HCT116 (cell line): ENCODE results near the gene TMEM132A. TPM values are rescaled to one million over a fixed set of nuclear protein-coding genes. Genes with fewer than 3 reads are reported as not detected.

Experiments used
- ATAC-seq: fragments of 200-7000 bp; cut with Tn5 transposase; 2 replicates; pipeline ENCODE4 v1.9.1; 2020; ENCODE audit warnings: mild to moderate bottlenecking, moderate library complexity
- BruUV-seq: library from RNA; stranded (reverse); fragments of 400-500 nt; replicated peaks from 2 replicates; lab custom pipeline; 2021; lab: Mats Ljungman, UMichigan
- CTCF ChIA-PET: fragments of 300-600 bp; sonication (Branson Sonifier 250); formaldehyde crosslinking; loops from one replicate; lab custom pipeline; 2021; ENCODE audit warnings: antibody characterized with exemption; lab: Charles Lee
- POLR2A ChIA-PET: fragments of 300-600, 350-600 bp; sonication (Branson Sonifier 250); formaldehyde crosslinking; loops from one replicate; lab custom pipeline; 2021; ENCODE audit warnings: antibody characterized with exemption; lab: Charles Lee
- RAD21 ChIA-PET, 2 experiments: fragments of 300-600 bp; sonication (Branson Sonifier 250); formaldehyde crosslinking; loops; one replicate each; lab custom pipeline; 2023; ENCODE audit warnings: low total read pairs in 2 of 2; ENCODE audit not compliant: uncharacterized antibody in 2 of 2, unreplicated experiment in 2 of 2, low non-redundant PET in 1 of 2; lab: Charles Lee
- DNase-seq: peaks from one replicate; pipeline ENCODE4 v3.0.0-alpha.2; 2010; ENCODE audit warnings: low read depth, low spot score
- H2AFZ ChIP-seq: fragments of 200-600 bp; shearing (Covaris generic), sonication (generic); 2 replicates; pipeline ENCODE4 v1.6.1; 2017; ENCODE audit warnings: low read depth, mixed run types, mixed read lengths, antibody characterized with exemption, low read length; ENCODE audit not compliant: poor library complexity, severe bottlenecking
- H3K27ac ChIP-seq: 2 replicates; pipeline ENCODE4 v1.5.1; 2012; ENCODE audit warnings: low read depth, low read length
- H3K27me3 ChIP-seq: fragments of 200-600 bp; sonication (generic); 2 replicates; pipeline ENCODE4 v1.6.1; 2016; ENCODE audit warnings: mixed run types, low read length, mixed read lengths; ENCODE audit not compliant: insufficient read depth
- H3K36me3 ChIP-seq, 2 experiments: fragments of 200-500 bp in 1 of 2; fragments of 200-600 bp in 1 of 2; sonication (Bioruptor generic) in 1 of 2; sonication (generic) in 1 of 2; 2 replicates each; pipeline versions ENCODE4 v1.5.1 to v1.6.1; 2014 to 2016; ENCODE audit warnings: low read length in 2 of 2, inconsistent platforms in 1 of 2, mixed read lengths in 1 of 2, mixed run types in 1 of 2; ENCODE audit not compliant: insufficient read depth in 2 of 2, control insufficient read depth in 1 of 2
- H3K4me1 ChIP-seq, 2 experiments: fragments of 200-600 bp in 1 of 2; sonication (generic) in 1 of 2; 2 replicates each; pipeline versions ENCODE4 v1.5.1 to v1.6.1; 2012 to 2017; ENCODE audit warnings: low read length in 2 of 2, inconsistent platforms in 1 of 2, mild to moderate bottlenecking in 1 of 2, mixed read lengths in 1 of 2, mixed run types in 1 of 2, moderate library complexity in 1 of 2; ENCODE audit not compliant: insufficient read depth in 2 of 2, control insufficient read depth in 1 of 2
- H3K4me2 ChIP-seq: fragments of 200-600 bp; sonication (generic); 2 replicates; pipeline ENCODE4 v1.6.1; 2017; ENCODE audit warnings: mixed run types, low read length, mixed read lengths
- H3K4me3 ChIP-seq, 2 experiments: fragments of 200-600 bp in 1 of 2; sonication (generic) in 1 of 2; replicated peaks in 1 of 2; 2 replicates each; pipeline ENCODE4 v1.5.1; 2011 to 2016; ENCODE audit warnings: low read length in 2 of 2, control low read depth in 1 of 2, low read depth in 1 of 2, mild to moderate bottlenecking in 1 of 2, mixed read lengths in 1 of 2, mixed run types in 1 of 2
- H3K79me2 ChIP-seq: fragments of 200-600 bp; sonication (generic); 2 replicates; pipeline ENCODE4 v1.6.1; 2017; ENCODE audit warnings: mild to moderate bottlenecking, mixed run types, low read length, moderate library complexity, mixed read lengths; ENCODE audit not compliant: insufficient read depth
- H3K9ac ChIP-seq: fragments of 200-600 bp; sonication (generic); 2 replicates; pipeline ENCODE4 v1.6.1; 2016; ENCODE audit warnings: low read length, mixed read lengths
- H3K9me2 ChIP-seq: fragments of 200-600 bp; sonication (generic), shearing (Covaris generic); 2 replicates; pipeline ENCODE4 v1.6.1; 2017; ENCODE audit warnings: mixed run types, mild to moderate bottlenecking, moderate library complexity; ENCODE audit not compliant: insufficient read depth
- H3K9me3 ChIP-seq, 2 experiments: fragments of 200-500 bp in 1 of 2; fragments of 200-600 bp in 1 of 2; sonication (Bioruptor generic) in 1 of 2; sonication (generic) in 1 of 2; 2 replicates each; pipeline ENCODE4 v1.6.1; 2014 to 2017; ENCODE audit warnings: low read length in 2 of 2, mixed read lengths in 2 of 2, inconsistent platforms in 1 of 2, low read depth in 1 of 2, mild to moderate bottlenecking in 1 of 2, mixed run types in 1 of 2, moderate library complexity in 1 of 2; ENCODE audit not compliant: control insufficient read depth in 1 of 2, insufficient read depth in 1 of 2
- H4K20me1 ChIP-seq: fragments of 200-600 bp; sonication (generic), shearing (Covaris generic); 2 replicates; pipeline ENCODE4 v1.6.1; 2017; ENCODE audit warnings: mixed run types, mild to moderate bottlenecking, moderate library complexity; ENCODE audit not compliant: insufficient read depth
- EGR1 ChIP-seq: IDR thresholded peaks from 2 replicates; pipeline ENCODE4 v1.6.1; 2012; ENCODE audit warnings: low read depth
- ELF1 ChIP-seq: IDR thresholded peaks from 2 replicates; pipeline ENCODE4 v1.6.1; 2012; ENCODE audit warnings: low read depth, borderline replicate concordance
- EZH2 ChIP-seq: fragments of 200-600 bp; sonication (generic); IDR thresholded peaks from 2 replicates; pipeline ENCODE4 v1.6.1; 2017; ENCODE audit warnings: antibody characterized with exemption, mixed run types
- EZH2phosphoT487 ChIP-seq: fragments of 200-600 bp; IDR thresholded peaks from 2 replicates; pipeline ENCODE4 v1.6.1; 2018; ENCODE audit warnings: antibody characterized with exemption, borderline replicate concordance
- FOSL1 ChIP-seq: IDR thresholded peaks from 2 replicates; pipeline ENCODE4 v1.6.1; 2012; ENCODE audit warnings: low read depth
- POLR2A ChIP-seq: IDR thresholded peaks from 2 replicates; pipeline ENCODE4 v1.7.0; 2011; ENCODE audit warnings: borderline replicate concordance; ENCODE audit not compliant: insufficient read depth, insufficient read length; ENCODE audit errors: extremely low read depth
- SIN3A ChIP-seq: IDR thresholded peaks from 2 replicates; pipeline ENCODE4 v1.6.1; 2012; ENCODE audit warnings: low read depth
- SP1 ChIP-seq: IDR thresholded peaks from 2 replicates; pipeline ENCODE4 v1.6.1; 2012; ENCODE audit warnings: low read depth
- TCF7L2 ChIP-seq: IDR thresholded peaks from 2 replicates; pipeline ENCODE4 v1.7.0; 2011; ENCODE audit warnings: borderline replicate concordance, inconsistent platforms; ENCODE audit not compliant: insufficient read depth, insufficient read length; ENCODE audit errors: extremely low read depth
- intact Hi-C: fragments of 100-400 bp; cut with micrococcal nuclease; formaldehyde crosslinking; loops from 2 replicates; pipeline ENCODE4 v1.10.0; 2022
- total RNA-seq: library from RNA; stranded (reverse); gene quantifications from one replicate; pipeline ENCODE4 v1.2.1, GENCODE V29; 2021; ENCODE audit not compliant: unreplicated experiment
- TF ChIP-seq, protein P1 (sequence below): IDR thresholded peaks from 2 replicates; pipeline ENCODE4 v1.6.1; 2011; ENCODE audit warnings: mild to moderate bottlenecking, low read length, moderate library complexity; ENCODE audit not compliant: insufficient replicate concordance; ENCODE audit errors: extremely low read depth

The TMEM132A gene
- total RNA-seq, 1 experiment from 2014 or later, result 120 TPM

DNA sequence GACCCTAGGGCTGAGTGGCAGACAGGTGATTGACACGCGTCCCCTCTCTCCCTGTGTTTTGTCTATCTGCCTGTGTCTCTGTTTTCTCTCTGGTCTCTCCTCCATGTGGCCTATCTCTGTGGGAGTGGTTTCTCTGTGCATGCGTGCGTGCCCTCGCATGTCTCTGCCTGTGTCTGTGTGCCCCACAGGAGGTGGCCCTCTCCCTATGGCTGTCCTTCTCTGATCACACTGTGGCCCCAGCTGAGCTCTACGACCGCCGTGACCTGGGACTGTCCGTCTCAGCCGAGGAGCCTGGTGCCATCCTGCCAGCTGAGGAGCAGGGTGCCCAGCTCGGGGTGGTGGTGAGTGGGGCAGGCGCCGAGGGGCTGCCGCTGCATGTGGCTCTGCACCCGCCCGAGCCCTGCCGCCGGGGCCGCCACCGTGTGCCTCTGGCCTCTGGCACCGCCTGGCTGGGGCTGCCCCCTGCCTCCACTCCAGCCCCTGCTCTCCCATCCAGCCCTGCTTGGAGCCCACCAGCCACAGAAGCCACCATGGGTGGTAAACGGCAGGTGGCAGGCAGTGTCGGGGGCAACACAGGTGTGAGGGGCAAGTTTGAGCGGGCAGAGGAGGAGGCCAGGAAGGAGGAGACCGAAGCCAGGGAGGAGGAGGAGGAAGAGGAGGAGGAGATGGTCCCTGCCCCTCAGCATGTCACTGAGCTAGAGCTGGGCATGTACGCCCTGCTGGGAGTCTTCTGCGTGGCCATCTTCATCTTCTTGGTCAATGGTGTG is 11.6 kb downstream of the TMEM132A start:
- RAD21 ChIA-PET, result no interaction called here
- H3K9ac ChIP-seq, result no peak overlapping the region
- no peak for DNase-seq
- BruUV-seq, result no TSS peak
- H3K9me3 ChIP-seq, result no peaks in the 10 kb centered on the region
- CTCF ChIA-PET, result no interaction called here
- ATAC-seq, result no peak
- no peak overlapping the region for H3K4me2 ChIP-seq
- H3K27ac ChIP-seq, result no peak overlapping the region
- H3K27me3 ChIP-seq, result 0 out of 2 replicates have a peak, but pooled peaks cover 6% of the 10 kb centered on the region
- peaks cover 5 to 8% of the 10 kb centered on the region in 2 experiments; a peak in 3 of 4 replicates for H3K36me3 ChIP-seq
- no peaks in the 10 kb centered on the region for H3K79me2 ChIP-seq
- no peaks in the 10 kb centered on the region for H3K9me2 ChIP-seq
- intact Hi-C loops, result no loop called here
- TF ChIP-seq SIN3A (no peak), SP1 (no peak), EZH2 (no peak)
- TF ChIP-seq, protein P1, sequence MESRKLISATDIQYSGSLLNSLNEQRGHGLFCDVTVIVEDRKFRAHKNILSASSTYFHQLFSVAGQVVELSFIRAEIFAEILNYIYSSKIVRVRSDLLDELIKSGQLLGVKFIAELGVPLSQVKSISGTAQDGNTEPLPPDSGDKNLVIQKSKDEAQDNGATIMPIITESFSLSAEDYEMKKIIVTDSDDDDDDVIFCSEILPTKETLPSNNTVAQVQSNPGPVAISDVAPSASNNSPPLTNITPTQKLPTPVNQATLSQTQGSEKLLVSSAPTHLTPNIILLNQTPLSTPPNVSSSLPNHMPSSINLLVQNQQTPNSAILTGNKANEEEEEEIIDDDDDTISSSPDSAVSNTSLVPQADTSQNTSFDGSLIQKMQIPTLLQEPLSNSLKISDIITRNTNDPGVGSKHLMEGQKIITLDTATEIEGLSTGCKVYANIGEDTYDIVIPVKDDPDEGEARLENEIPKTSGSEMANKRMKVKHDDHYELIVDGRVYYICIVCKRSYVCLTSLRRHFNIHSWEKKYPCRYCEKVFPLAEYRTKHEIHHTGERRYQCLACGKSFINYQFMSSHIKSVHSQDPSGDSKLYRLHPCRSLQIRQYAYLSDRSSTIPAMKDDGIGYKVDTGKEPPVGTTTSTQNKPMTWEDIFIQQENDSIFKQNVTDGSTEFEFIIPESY, result no peak
- no peaks in the 10 kb centered on the region for H4K20me1 ChIP-seq
- no peak overlapping the region for H2AFZ ChIP-seq
- H3K4me3 ChIP-seq, result no peak overlapping the region
- POLR2A ChIA-PET, result no interaction called here
- no peaks in the 10 kb centered on the region for H3K4me1 ChIP-seq

DNA sequence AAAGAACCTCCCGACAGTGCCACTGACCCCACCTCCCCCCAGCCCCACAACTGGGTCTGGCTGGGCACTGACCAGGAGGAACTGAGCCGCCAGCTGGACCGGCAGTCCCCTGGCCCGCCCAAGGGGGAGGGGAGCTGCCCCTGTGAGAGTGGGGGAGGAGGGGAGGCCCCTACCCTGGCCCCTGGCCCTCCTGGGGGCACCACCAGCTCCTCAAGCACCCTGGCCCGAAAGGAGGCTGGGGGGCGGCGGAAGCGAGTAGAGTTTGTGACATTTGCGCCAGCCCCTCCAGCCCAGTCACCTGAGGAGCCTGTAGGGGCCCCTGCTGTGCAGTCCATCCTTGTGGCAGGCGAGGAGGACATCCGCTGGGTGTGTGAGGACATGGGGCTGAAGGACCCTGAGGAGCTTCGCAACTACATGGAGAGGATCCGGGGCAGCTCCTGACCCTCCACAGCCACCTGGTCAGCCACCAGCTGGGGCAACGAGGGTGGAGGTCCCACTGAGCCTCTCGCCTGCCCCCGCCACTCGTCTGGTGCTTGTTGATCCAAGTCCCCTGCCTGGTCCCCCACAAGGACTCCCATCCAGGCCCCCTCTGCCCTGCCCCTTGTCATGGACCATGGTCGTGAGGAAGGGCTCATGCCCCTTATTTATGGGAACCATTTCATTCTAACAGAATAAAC is 12.3 kb downstream of the TMEM132A start:
- no peak for DNase-seq
- ChIA-PET POLR2A (no interaction called here), RAD21 (no interaction called here), CTCF (no interaction called here)
- H2AFZ ChIP-seq, result no peak overlapping the region
- no peaks in the 10 kb centered on the region for H3K9me3 ChIP-seq
- intact Hi-C loops, result no loop called here
- no peaks in the 10 kb centered on the region for H4K20me1 ChIP-seq
- 0 out of 2 replicates have a peak, but pooled peaks cover 11% of the 10 kb centered on the region for H3K27me3 ChIP-seq
- no peak for TF ChIP-seq POLR2A
- no peak for TF ChIP-seq ELF1
- TF ChIP-seq EZH2phosphoT487, result no peak
- TF ChIP-seq EGR1, result no peak
- no peak for TF ChIP-seq SP1
- no peak for TF ChIP-seq TCF7L2
- no peak for TF ChIP-seq FOSL1
- H3K79me2 ChIP-seq, result no peaks in the 10 kb centered on the region
- no peak overlapping the region for H3K4me3 ChIP-seq
- H3K4me1 ChIP-seq, result no peaks in the 10 kb centered on the region
- H3K9ac ChIP-seq, result no peak overlapping the region
- H3K27ac ChIP-seq, result no peak overlapping the region
- no peaks in the 10 kb centered on the region for H3K9me2 ChIP-seq
- ATAC-seq, result no peak
- H3K36me3 ChIP-seq, result peaks cover 3 to 5% of the 10 kb centered on the region in 2 experiments; a peak in 3 of 4 replicates
- no peak overlapping the region for H3K4me2 ChIP-seq
- BruUV-seq, result TSS peak; percentile 35
